Endothelial cell of umbilical vein (primary cell): Measurements from ENCODE around the gene UBE2F. TPM values are rescaled to one million over a fixed set of nuclear protein-coding genes. Genes with fewer than 3 reads are reported as not detected.
"Not testable (repeated sequence)": the region's sequence is repeated elsewhere in the genome, so short reads cannot be mapped to it uniquely, and the experiment has no call there.

ENCODE experiments used
- BruUV-seq: library from RNA; stranded (reverse); fragments of 400-500 nt; replicated peaks from 2 replicates; lab custom pipeline; 2021; lab: Mats Ljungman, UMichigan
- CTCF ChIA-PET: fragments of 300-600, 350-600 bp; sonication (Branson Sonifier 250); formaldehyde crosslinking; loops from one replicate; lab custom pipeline; 2021; ENCODE audit warnings: antibody characterized with exemption, inconsistent platforms; lab: Charles Lee
- POLR2A ChIA-PET: fragments of 300-600, 350-600 bp; sonication (Branson Sonifier 250); formaldehyde crosslinking; loops from one replicate; lab custom pipeline; 2021; ENCODE audit warnings: antibody characterized with exemption, inconsistent platforms; lab: Charles Lee
- DNase-seq: peaks from one replicate; pipeline ENCODE4 v3.0.0-alpha.2; 2011; ENCODE audit warnings: low read depth, low spot score
- FAIRE-seq: peaks from 2 replicates; lab custom pipeline; 2011; peaks lifted over from hg19 to GRCh38; lab: Jason Lieb, UNC
- H2AFZ ChIP-seq: 2 replicates; pipeline ENCODE4 v1.6.0; 2012; ENCODE audit warnings: low read depth, low read length, control low read depth, inconsistent platforms
- H3K27ac ChIP-seq: 2 replicates; pipeline ENCODE4 v1.5.1; 2011; ENCODE audit warnings: low read depth, mild to moderate bottlenecking, control low read depth, low read length, moderate library complexity; ENCODE audit not compliant: insufficient read depth
- H3K27me3 ChIP-seq, 2 experiments: 2 replicates each; pipeline versions ENCODE4 v1.6.0 to v1.6.1; 2011; ENCODE audit warnings: low read length in 2 of 2, mixed read lengths in 1 of 2; ENCODE audit not compliant: control insufficient read depth in 2 of 2, insufficient read depth in 2 of 2
- H3K36me3 ChIP-seq, 2 experiments: 2 replicates in 1 of 2; 3 replicates in 1 of 2; pipeline ENCODE4 v1.5.1; 2011; ENCODE audit warnings: low read length in 2 of 2, mild to moderate bottlenecking in 1 of 2, moderate library complexity in 1 of 2; ENCODE audit not compliant: control insufficient read depth in 2 of 2, insufficient read depth in 2 of 2; ENCODE audit errors: extremely low read depth in 1 of 2
- H3K4me1 ChIP-seq: 3 replicates; pipeline ENCODE4 v1.5.1; 2011; ENCODE audit warnings: mild to moderate bottlenecking, low read length; ENCODE audit not compliant: control insufficient read depth, insufficient read depth; ENCODE audit errors: extremely low read depth
- H3K4me2 ChIP-seq: 2 replicates; pipeline ENCODE4 v1.6.1; 2011; ENCODE audit warnings: low read length, control low read depth, mixed read lengths; ENCODE audit not compliant: insufficient read depth
- H3K4me3 ChIP-seq, 3 experiments: fragments of 200-600 bp in 1 of 3; sonication (generic), shearing (Covaris generic) in 1 of 3; replicated peaks in 1 of 3; 2 replicates each; pipeline ENCODE4 v1.5.1; 2011 to 2016; ENCODE audit warnings: control low read depth in 3 of 3, low read length in 3 of 3, mild to moderate bottlenecking in 2 of 3, inconsistent platforms in 1 of 3, low read depth in 1 of 3, moderate library complexity in 1 of 3; ENCODE audit not compliant: insufficient read depth in 1 of 3
- H3K79me2 ChIP-seq: 2 replicates; pipeline ENCODE4 v1.6.0; 2012; ENCODE audit warnings: low read length, inconsistent platforms; ENCODE audit not compliant: control insufficient read depth, insufficient read depth
- H3K9ac ChIP-seq: replicated peaks from 2 replicates; pipeline ENCODE3; 2011; ENCODE audit warnings: low read length, control low read depth; ENCODE audit not compliant: insufficient read depth; ENCODE audit errors: extremely low read depth
- H3K9me1 ChIP-seq: replicated peaks from 3 replicates; pipeline ENCODE4 v1.6.0; 2011; ENCODE audit warnings: mild to moderate bottlenecking, low read length; ENCODE audit not compliant: control insufficient read depth, insufficient read depth; ENCODE audit errors: extremely low read depth
- H3K9me3 ChIP-seq: replicated peaks from 2 replicates; pipeline ENCODE4 v1.5.1; 2012; ENCODE audit warnings: low read length, inconsistent platforms; ENCODE audit not compliant: control insufficient read depth, insufficient read depth
- H4K20me1 ChIP-seq: replicated peaks from 2 replicates; pipeline ENCODE3; 2011; ENCODE audit warnings: mild to moderate bottlenecking, low read length; ENCODE audit not compliant: control insufficient read depth, insufficient read depth; ENCODE audit errors: extremely low read depth
- CTCF ChIP-seq, 2 donors: IDR thresholded peaks; 1 replicate in 1 of 2; 2 replicates in 1 of 2; pipeline ENCODE4 v1.5.1; 2011; ENCODE audit warnings: low read length in 2 of 2, mild to moderate bottlenecking in 2 of 2, moderate library complexity in 2 of 2, control low read depth in 1 of 2, inconsistent platforms in 1 of 2, low read depth in 1 of 2; ENCODE audit not compliant: insufficient read depth in 1 of 2; ENCODE audit errors: extremely low read depth in 1 of 2
- FOS ChIP-seq: IDR thresholded peaks from 2 replicates; pipeline ENCODE4 v1.6.1; 2011; ENCODE audit warnings: mild to moderate bottlenecking, low read length, moderate library complexity, borderline replicate concordance; ENCODE audit not compliant: insufficient read depth
- JUN ChIP-seq: IDR thresholded peaks from 2 replicates; pipeline ENCODE4 v1.6.1; 2011; ENCODE audit warnings: borderline replicate concordance, low read depth; ENCODE audit not compliant: insufficient read length, insufficient read depth
- MAX ChIP-seq: IDR thresholded peaks from 2 replicates; pipeline ENCODE4 v1.6.1; 2011; ENCODE audit not compliant: insufficient read depth, insufficient read length
- MYC ChIP-seq: IDR thresholded peaks from one replicate; pipeline ENCODE4 v1.6.1; 2011; ENCODE audit warnings: mild to moderate bottlenecking, low read depth, low read length
- dilution Hi-C: fragments of 300-500 bp; cut with MboI; formaldehyde crosslinking; loops from one replicate; pipeline ENCODE4 v1.15.0; 2019; ENCODE audit warnings: low sequenced_read_pairs; ENCODE audit not compliant: extremely low pct_ligation_motif_present
- intact Hi-C: fragments of 100-400 bp; cut with micrococcal nuclease; formaldehyde crosslinking; loops from one replicate; pipeline ENCODE4 v1.10.0; 2022
- polyA plus RNA-seq, 4 experiments: library from polyadenylated mRNA; depleted of rRNA in 3 of 4; stranded (reverse) in 3 of 4; unstranded in 1 of 4; fragments of >200 nt; gene quantifications; 2 replicates each; pipeline versions ENCODE4 v1.2.1 to v1.2.3, GENCODE V29; 2011 to 2012; ENCODE audit warnings: missing spikeins in 1 of 4
- total RNA-seq: library from RNA; stranded (reverse); gene quantifications from 2 replicates; pipeline ENCODE4 v1.2.3, GENCODE V29; 2021

UBE2F gene
- total and polyA plus RNA-seq, 2 donors (not counting 3 experiments of a cell fraction or from before 2014, with no cell fraction given): 42.3 to 45.6 TPM

GRCh38 chr2:237980087-237980486, 13.3 kb downstream of the UBE2F start:
- dilution Hi-C loops: no loop called here
- Histone ChIP-seq H3K9me1 (no peaks in the 10 kb centered on the region), H3K9ac (no peak overlapping the region), H3K27ac (no peak overlapping the region), H3K79me2 (peaks cover 17% of the 10 kb centered on the region), H3K9me3 (no peaks in the 10 kb centered on the region), H3K4me2 (no peak overlapping the region), H3K36me3 (peaks cover 0 to 6% of the 10 kb centered on the region in 2 experiments), H3K4me1 (no peaks in the 10 kb centered on the region), H4K20me1 (no peaks in the 10 kb centered on the region), H3K4me3 (no peak overlapping the region), H3K27me3 (no peaks in the 10 kb centered on the region), H2AFZ (no peak overlapping the region)
- no TSS peak for BruUV-seq
- DNase-seq: peak; percentile 13
- CTCF ChIA-PET: interaction anchor here (0.9 kb wide), 1 partner anchor 129 kb away, joined by 3 read pairs; no protein-coding TSS in a partner anchor
- POLR2A ChIA-PET: no interaction called here
- no peak for TF ChIP-seq JUN
- TF ChIP-seq MYC: no peak
- no peak for TF ChIP-seq FOS
- peak; percentile 71 for FAIRE-seq
- intact Hi-C loops: no loop called here

GRCh38 chr2:237980751-237981150, 13.9 kb downstream of the UBE2F start:
- Histone ChIP-seq H4K20me1 (no peaks in the 10 kb centered on the region), H3K9ac (no peak overlapping the region), H3K9me3 (no peaks in the 10 kb centered on the region), H3K4me3 (no peak overlapping the region), H3K36me3 (peaks cover 0 to 4% of the 10 kb centered on the region in 2 experiments), H3K27me3 (no peaks in the 10 kb centered on the region), H3K27ac (no peak overlapping the region), H2AFZ (no peak overlapping the region), H3K9me1 (no peaks in the 10 kb centered on the region), H3K4me1 (no peaks in the 10 kb centered on the region), H3K79me2 (peaks cover 24% of the 10 kb centered on the region), H3K4me2 (no peak overlapping the region)
- BruUV-seq: no TSS peak
- POLR2A ChIA-PET: no interaction called here
- no peak for DNase-seq
- intact Hi-C loops (no loop called here), dilution Hi-C loops (no loop called here)
- FAIRE-seq: no peak
- no peak for TF ChIP-seq MAX
- TF ChIP-seq FOS: no peak
- TF ChIP-seq CTCF (IDR thresholded peaks at IDR 0.05; ENCODE audit: extremely low read depth in 1 of 2, insufficient read depth in 1 of 2, low read depth in 1 of 2, low read length in 2 of 2): no peak
- CTCF ChIA-PET: no interaction called here

- H3K27me3 ChIP-seq, H3K9me3 ChIP-seq, DNase-seq, H3K4me1 ChIP-seq, H3K9me1 ChIP-seq, CTCF ChIA-PET, H2AFZ ChIP-seq, FAIRE-seq, H3K4me2 ChIP-seq, H3K9ac ChIP-seq, POLR2A ChIA-PET, dilution Hi-C loops, H3K36me3 ChIP-seq, intact Hi-C loops, H4K20me1 ChIP-seq, H3K27ac ChIP-seq, H3K4me3 ChIP-seq, BruUV-seq: not testable (repeated sequence)
- H3K79me2 ChIP-seq: peaks cover 25% of the 10 kb centered on the region
Measured at GRCh38 chr2:237981621-237982020, 14.8 kb downstream of the UBE2F start.
